ENCODE data around the gene TMEM169.
"Not testable (repeated sequence)": the region's sequence is repeated elsewhere in the genome, so short reads cannot be mapped to it uniquely, and the experiment has no call there.

Gene TMEM169

DNA sequence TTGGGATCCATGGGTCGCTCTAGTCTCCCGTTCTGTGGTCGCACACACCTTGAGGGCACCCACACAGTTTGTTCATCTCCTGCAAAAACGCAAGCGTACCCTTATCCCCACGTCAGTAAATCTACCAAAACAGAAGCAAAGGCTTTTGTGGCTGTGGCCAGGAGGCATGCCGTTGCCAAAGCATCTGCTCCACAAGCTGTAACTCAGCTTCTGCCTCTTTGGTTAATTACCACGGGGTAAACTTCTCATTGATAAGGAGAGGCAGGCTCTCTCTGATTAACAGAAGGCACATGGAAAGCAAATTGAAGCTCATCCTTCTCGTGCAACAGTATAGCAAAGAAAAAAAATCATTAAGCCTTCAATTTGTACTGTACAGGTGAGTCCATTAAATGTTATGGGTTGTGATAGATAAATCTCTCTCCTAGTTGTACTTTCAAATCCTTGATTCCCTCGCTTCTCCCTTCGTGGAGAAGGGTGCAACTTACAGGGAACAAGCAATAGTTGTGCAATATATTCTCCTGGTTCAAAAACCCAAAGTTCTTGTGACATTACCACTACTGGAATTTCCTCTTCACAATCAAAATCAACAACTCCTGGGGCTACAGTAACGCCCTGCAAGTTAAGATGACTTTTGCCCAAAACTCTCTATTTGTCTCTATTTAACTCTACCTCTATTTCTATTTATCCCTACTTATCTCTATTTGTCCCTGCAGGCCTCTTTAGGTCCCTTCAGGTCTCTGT lies 10.4 kb upstream of the TMEM169 start:
- no peak for DNase-seq (ENCODE audit: low read depth in 2 of 2)

DNA sequence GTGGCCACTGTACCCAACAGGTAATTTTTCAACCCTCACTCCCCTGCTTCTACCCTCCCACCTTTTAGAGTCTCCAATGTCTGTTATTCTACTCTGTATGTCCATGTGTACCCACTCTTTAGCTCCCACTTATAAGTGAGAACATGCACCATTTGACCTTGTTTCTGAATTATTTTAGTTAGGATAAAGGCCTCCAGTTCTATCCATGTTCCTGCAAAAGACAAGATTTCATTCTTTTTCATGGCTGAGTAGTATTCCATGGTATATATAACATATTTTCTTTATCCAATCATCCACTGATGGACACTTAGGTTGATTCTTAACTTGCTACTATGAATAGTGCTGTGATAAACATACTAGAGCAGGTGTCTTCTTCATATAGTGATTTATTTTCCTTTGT lies 9.2 kb upstream of the TMEM169 start:
- no peak for DNase-seq (ENCODE audit: low read depth in 2 of 2)

DNA sequence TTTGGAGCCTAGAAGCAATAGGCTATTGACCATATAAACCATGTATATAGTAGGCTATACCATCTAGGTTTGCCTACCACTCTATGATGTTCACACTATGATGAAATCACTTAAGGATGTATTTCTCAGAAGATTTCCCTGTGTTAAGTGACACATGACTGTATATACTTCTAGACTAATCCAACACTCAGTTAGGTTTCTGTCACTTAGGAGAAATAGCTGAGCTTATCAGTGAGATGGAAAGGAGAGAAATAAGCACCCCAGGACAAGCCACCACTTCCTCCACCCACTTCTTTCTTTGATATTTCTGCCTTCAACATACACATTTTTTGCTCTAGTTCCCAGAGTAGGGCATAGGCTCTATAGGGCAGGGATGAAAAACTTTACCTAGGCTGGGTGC lies 7.9 kb upstream of the TMEM169 start:
- no peak for DNase-seq (ENCODE audit: low read depth in 2 of 2)

DNA sequence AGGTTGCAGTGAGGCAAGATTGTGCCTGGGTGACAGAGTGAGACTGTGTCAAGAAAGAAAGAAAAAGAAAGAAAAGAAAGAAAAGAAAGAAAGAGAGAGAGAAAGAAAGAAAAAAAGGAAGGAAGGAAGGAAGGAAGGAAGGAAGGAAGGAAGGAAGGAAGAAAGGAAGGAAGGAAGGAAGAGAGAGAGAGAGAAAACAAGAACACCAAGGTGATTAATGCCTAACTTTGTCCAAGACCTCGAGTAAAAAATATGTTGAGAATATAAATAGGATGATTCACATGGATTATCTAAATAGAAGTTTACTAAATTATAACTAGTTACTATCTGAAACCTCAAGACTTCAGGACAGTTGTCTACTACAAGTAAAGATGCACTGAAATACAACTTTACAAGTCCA lies 7.3 kb upstream of the TMEM169 start:
- DNase-seq (ENCODE audit: low read depth in 2 of 2), result no peak

DNA sequence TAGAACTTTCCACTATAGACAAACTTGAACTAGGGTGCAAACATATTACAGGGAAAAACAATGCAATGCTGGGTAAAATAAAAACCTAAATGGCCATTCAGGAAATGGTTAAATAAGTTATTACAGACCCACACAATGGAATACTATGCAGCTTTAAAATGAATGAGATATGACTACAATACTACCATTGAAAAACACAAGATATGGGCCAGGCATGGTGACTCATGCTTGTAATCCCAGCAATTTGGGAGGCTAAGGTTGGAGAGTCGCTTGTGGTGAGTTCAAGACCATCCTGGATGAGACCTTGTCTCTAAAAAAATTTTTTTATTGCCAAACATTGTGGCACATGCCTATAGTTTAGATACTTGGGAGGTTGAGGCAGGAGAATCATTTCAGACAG lies 6.9 kb upstream of the TMEM169 start:
- no peak for DNase-seq (ENCODE audit: low read depth in 2 of 2)

DNA sequence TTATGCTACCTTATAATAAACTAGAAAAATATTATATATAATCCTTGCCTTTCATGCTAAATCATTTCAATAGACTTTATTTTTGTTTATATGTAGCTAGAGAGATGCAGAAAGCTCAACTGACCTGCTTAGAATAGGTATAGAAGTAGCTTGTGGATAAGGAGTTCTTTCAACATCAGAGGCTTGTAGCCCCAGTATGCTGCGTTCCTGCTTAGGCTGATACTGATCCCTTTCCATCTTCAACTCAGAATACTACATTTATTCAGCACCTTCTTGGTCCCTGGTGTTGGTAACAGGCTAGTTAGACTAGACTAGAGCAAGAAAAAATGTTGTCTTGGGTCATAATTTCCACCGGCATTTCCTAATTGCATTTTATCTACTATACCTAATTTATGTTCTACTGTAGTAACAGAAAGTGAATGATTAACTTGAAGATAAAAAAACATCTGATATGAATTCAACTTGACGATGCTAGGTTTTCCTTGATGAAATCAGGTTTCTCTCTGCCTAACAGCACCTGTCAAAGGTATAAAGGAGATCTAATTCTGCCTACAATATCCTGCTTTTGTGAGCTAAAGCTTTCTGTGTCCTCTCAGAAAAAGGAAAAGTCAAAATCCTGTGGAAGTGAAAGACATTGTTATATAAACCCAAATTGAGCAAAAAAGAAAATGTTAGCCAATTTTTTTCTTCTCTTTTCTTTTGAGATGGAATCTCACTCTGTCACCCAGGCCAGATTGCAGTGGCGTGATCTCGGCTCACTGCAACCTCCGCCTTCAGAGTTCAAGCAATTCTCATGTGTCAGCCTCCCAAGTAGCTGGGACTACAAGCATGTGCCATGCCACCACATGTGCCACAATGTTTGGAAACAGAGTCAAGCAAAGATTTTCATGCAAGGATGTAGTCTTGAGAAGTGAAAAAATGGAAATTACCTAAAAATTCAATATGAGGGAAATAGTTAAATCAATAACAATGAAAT lies 5.9 kb upstream of the TMEM169 start:
- DNase-seq (ENCODE audit: low read depth in 2 of 2), result no peak

DNA sequence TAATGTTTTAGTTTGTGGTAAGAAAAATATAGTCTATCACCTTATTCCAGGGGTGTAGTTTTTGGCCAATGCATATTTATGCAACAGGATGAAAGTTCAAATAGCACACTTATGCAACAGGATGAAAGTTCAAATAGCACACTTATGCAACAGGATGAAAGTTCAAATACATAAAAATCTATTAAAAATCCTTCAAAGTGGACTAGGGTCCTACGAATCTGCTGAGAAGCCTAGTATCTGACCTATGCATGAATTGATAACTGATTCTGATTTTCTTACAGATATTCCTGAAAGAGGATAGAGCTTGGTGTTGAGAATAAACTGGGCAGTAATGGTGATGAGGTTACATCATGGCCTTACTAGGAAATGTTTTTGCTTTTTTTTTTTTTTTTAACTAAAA lies 2.9 kb upstream of the TMEM169 start:
- DNase-seq (ENCODE audit: low read depth in 2 of 2), result no peak

DNA sequence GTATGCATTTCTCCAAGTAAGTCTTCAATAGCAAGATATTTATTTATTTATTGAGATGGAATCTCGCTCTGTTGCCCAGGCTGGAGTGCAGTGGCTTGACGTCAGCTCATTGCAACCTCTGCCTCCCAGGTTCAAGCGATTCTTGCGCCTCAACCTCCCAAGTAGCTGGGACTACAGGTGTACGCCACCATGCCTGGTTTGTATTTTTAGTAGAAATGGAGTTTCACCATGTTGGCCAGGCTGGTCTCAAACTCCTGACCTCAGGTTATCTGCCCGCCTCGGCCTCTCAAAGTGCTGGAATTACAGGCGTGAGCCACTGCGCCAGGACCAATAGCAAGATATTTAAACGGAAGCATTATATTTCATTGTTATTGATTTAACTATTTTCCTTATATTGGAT lies 1.7 kb upstream of the TMEM169 start:
- DNase-seq (ENCODE audit: low read depth in 2 of 2), result not testable (repeated sequence)

DNA sequence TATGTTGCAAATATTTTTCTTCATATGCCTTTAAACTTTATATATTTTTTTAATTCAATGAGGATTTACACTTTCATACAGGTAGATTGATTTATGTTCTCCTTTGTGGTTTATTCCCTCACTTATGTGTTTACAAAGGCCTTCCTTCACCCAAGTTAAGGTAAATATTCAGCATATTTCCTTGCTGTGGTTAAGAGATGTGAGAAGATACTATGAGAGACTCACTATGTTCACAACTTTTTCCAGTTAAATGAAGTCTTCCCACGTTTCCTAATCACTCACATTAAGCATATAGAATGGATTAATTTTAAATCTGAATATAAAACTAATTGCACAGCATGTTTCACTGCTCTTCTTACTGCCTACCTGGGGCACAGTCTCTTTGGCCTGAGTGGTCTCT lies 707 bp upstream of the TMEM169 start:
- DNase-seq (ENCODE audit: low read depth in 2 of 2), result no peak

DNA sequence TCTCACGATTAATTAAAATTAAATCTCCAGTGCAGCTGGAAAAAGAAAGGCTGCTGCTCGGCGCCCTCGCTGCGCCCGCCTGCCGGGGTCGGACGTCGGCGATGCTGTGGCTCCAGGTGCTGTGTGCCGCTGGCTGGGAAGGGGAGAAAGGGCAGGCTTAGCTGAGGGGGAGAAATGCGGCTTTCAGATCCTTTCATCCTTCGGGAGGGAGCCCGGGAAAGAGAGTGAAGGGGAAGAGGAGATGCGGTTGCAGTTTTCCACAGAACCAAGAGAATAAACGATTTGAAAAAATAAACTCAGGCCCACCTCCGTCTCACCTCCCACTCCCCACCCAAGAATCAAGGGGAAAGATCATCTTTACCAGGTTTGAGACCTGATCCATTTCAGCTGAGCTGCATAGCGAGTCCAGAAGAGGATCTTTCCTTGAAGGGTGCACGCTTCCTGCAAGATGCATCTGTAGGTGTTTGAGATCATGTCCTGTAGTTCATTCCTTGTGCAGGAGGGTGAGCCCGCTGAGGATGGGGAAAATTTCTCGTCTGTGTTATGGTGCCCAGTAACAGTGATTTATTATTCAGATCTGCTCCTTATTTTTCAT lies 495 bp downstream of the TMEM169 start:
- no peak for DNase-seq (ENCODE audit: low read depth in 2 of 2)

DNA sequence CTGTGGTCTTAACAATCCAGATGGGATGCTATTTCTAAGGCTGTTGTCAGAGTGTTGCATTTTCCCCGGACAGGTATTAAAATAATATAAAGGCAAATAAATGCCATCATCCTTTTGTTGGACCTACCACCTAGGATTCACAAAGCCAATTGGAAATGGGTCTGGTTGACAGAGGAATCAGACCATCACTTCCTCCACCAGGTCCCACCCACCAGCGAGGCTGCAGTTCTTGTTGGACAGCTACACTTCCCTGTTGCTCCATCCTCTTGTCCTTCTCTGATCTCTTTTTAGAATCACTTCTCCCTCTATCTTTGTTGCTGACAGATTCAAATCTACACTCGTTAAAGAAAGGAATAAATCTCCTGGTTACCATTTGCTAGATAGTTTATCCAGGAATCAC lies 1.1 kb downstream of the TMEM169 start:
- no peak for DNase-seq (ENCODE audit: low read depth in 2 of 2)

DNA sequence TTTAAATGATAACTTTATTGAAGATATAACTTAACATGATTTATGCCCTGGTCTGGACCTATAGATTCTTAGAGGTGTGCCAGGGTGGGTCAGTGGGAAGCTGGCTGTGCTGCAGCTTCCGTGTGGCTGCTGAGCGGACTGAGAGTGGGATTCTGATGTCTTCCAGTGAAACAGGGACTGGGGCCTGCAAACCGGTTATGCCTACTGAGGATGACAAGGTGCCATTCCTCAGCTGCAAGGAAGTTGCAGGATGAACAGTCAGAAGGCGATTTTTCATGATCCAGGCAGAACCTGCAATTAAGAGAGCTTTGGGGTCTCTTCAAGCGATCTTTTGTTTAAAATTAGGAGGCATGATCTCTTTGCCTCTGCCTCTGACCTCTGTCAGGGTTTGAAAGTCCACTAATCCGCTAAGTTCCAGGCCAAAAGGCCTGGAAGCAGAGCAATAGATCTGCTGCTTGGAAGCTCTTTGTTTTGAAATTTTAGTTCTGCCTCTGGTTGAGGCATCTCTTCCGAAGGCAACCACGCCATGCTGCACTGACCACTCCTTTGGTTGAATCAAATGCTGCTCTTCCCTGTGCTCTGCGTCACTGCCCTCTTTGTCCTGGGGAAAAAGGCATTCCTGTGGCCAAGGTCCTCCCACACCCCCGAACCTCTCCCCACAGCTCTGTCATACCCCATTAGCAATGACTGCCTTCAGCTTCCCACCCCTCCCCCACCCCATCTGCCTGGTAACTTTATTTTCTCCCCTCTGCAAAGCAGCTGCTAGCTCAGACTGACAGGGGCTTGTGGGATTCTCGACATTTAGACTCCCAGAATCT lies 2.0 kb downstream of the TMEM169 start:
- DNase-seq (ENCODE audit: low read depth in 2 of 2), result peak; percentile 9 to 12

DNA sequence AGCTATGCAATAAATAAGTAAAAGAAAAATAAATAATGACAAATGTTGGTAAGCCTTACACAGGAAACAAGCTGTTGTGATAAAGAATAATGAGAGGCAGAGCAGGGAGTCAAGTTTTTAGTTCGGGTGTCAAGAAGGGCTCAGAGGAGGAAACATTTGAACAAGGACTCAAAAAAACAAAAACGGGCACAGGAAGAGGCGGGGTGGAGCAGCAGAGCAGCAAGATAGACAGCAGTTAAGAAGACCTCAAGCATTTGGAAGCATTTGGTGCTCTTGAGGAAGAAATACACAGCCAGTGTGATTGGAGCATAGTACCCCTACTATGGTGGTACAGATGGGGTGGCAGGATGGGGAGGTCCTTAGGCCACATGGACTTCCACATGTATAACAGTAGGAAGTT lies 2.8 kb downstream of the TMEM169 start:
- no peak for DNase-seq (ENCODE audit: low read depth in 2 of 2)

DNA sequence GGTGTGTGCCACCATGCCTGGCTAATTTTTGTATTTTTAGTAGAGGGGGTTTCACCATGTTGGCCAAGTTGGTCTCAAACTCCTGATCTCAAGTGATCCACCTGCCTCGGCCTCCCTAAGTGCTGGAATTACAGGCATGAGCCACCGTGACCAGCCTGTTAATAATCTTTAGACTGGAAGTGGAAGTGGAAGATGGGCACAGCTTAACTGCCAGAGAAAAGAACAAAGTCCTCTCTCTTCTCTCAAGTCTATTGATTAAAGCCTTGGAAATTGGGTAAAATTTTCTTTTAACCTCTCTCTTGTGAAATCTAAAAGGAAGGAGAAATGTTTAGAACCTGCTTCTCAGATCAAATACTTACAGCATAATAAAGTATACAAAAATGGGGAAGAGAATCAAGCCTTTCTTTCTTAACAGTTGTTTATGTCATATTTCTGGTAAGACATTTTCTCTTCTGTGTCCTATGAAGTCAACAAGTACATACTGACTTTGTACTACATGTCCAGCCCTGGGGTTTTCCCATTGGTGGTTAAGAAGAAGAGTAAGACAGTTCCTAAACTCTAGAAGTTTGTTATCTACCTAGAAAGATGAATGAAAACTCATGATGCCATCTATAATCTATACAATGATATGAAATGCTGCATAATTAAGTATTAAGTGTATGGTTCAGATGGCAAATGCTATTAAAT lies 4.6 kb downstream of the TMEM169 start:
- DNase-seq (ENCODE audit: low read depth in 2 of 2), result no peak

DNA sequence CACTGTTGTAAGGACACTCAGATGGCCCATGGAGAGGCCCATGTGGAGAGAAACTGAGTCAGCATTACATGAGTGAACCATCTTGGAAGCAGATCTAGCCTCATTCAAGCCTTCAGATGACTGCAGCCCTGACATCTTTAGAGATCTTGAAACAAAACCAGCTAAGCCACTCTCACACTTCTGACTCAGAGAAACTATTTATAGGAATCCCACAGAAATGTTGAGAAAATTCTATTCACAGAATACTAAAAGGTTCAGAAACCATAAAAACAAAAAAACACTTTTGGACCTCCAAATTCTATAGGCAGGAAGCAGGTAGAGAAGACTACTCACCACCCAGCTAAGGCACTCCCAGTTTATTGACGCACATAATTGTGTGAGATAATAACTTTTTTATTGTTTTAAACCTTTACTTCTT lies 8.7 kb downstream of the TMEM169 start:
- DNase-seq (ENCODE audit: low read depth in 2 of 2), result no peak

DNA sequence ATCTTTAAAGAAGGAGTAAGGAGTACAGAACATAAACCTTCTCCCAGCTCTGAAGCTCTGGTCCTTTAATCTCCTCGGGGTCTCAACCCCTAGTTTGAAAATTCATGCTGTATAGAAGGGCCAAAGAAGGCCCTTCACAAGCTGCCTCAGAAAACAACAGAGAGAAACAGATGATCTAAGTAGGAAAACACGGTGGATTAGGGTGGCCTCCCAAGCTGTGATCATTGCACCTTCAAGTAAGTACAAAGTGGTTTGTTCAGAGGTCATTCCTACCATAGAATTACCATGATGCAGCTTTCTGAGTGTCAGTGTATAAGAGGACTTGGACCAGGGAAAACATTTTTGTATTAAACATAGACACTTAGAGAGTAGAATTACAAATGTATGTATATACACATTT lies 10.9 kb downstream of the TMEM169 start:
- no peak for DNase-seq (ENCODE audit: low read depth in 2 of 2)

DNA sequence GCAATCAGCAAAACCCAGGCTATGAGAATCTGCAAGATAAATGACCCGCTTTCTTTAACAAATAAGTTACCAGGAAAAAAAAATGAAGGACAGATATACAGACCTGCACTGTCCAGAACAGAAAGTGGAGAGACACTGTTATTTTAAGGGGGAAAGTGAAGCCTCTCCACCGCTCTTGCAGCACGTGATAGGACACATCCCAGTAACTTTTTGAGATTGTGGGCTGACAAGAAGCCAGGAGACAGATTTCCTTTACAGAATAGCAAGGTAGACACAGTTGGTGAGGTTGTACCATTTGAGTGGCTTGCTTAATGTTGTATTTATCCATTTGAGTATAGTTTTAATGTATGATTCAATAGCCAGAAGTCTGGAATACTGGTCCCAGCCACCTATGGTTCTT lies 13.0 kb downstream of the TMEM169 start:
- no peak for DNase-seq (ENCODE audit: low read depth in 2 of 2)

DNA sequence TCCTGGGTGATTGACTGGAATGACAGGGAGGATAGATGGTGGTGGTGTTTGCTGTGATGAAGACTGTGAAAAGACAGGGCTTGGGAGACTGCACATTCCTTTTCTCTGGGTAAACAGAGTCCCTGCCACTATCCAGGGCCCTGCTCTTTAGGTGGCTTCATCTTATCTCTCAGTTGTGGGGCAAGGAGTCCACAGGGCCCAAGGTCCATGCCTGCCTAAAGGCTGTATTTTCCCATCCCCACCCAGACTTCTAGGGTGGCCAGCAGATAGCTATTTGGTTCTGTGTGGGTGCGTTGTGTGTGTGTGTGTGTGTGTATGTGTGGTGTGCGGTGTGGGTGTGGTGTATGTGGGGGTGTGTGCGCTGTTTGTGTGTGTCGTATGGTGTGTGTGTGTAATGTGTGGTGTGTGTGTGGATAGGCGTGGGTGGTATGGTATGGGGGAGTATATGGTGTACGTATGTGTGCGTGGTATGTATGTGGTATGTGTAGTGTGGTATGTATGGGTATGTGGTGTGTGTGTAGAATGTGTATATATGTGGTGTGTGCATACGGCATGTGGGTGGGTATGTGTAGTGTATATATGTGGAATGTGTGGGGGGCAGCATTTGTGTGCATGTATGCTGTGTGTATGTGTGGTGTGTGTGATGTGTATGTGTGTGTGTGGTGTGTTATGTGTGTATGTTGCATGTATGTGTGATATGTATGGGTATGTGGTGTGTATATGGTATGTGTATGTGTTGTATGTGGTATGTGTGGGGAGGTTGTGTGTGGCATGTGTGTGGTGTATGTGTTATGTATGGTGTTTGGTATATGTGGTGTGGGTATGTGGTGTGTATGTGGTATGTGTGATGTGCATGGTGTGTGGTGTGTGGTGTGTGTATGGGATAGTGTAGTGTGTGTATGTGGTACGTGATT lies 17.0 kb downstream of the TMEM169 start:
- no peak for DNase-seq (ENCODE audit: low read depth in 2 of 2)

DNA sequence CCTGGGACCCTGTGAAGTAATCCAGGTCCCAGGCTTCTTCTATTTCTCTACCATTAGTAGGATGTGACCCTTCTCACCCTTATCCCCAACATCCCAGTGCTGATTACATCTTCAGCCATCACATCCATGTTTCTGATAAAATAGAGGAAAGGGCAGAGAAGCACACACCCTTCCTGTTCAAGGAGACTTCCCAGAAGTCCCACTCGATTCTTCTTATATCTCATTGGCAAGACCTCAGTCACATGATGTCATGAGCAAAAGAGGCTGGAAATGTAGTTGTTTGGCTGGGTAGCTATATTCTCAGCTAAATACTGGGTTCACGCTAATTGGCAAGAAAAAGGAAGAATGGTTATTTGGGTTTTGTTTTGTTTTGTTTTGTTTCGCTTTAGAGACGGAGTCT lies 19.4 kb downstream of the TMEM169 start:
- no peak for DNase-seq (ENCODE audit: low read depth in 2 of 2)

DNA sequence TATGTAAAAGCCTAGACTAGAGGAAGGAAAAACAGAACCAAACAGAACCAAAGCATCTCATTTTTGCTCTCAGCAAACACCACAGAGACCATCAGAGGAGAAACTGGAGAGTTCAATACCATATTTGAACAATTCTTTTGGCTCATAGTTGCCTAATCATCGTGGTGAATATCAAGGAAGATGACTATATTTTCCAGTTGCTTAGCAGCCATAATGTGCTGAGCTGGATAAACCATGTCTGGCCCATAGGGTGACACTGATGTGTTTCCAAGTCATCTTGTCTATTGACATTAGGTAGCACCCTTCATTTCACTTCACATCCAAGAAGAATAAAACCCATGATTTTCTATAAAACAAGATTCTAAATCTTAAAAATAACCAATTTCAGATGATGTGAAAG lies 21.5 kb downstream of the TMEM169 start:
- DNase-seq (ENCODE audit: low read depth in 2 of 2), result no peak

All from fibroblast of skin of left quadriceps (primary cell).